ENCODE results near the gene PMS2. TPM values are rescaled to one million over a fixed set of nuclear protein-coding genes. Genes with fewer than 3 reads are reported as not detected.
"Not testable (repeated sequence)": the region's sequence is repeated elsewhere in the genome, so short reads cannot be mapped to it uniquely, and the experiment has no call there.

Gene PMS2
- 4.4 TPM for total RNA-seq

GRCh38 chr7:6008668-6009611 lies at the start of gene PMS2, which contains the start of gene AIMP2:
Gene PMS2 (minus strand): TSS chr7:6009049. CDS start chr7:6009019, 30 bp downstream.
Gene AIMP2 (plus strand): TSS chr7:6009272. CDS start chr7:6009364, 92 bp downstream.
- ATAC-seq (peak; percentile 86), DNase-seq (ENCODE audit: low spot score) (peak; percentile 99)

DNA sequence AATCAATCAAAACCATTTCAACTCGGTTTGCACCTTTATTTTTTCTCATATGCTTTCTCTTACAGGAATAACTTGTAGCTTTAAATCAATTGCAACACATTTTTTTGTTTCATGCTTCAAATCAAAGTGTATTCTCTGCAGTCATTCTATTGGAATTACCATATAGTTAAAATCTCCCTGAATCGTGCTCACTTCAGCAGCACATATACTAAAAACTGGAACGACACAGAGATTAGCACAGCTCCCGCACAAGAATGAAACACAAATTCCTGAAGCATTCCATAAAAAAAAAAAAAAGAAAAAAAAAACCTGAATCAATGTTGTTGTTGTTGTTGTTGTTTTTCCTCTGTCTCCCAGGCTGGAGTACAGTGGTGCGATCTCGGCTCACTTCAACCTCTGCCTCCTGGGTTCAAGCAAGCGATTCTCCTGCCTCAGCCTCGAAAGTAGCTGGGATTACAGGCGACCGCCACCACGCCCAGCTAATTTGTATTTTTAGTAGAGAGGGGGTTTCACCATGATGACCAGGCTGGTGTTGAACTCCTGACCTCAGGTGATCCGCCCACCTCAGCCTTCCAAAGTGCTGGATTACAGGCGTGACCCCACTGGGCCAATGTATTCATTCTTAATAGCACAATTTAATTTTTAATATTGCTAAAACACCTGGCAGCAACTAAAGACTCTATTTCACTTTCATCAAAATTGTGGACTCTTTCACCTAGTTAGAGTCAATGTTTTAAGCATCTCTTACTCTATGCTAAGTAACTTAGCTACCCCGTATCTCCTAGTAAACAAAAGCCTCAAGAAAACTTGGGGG lies 48.7 kb upstream of the PMS2 start:
- ATAC-seq: no peak
- DNase-seq (ENCODE audit: low spot score): no peak

GRCh38 chr7:6056616-6057015 lies 47.8 kb upstream of the PMS2 start:
- no peak for DNase-seq (ENCODE audit: low spot score)
- no peak for ATAC-seq

- ATAC-seq; DNase-seq (ENCODE audit: low spot score): not testable (repeated sequence)
Measured at GRCh38 chr7:6051185-6051584, 42.3 kb upstream of the PMS2 start.

DNA sequence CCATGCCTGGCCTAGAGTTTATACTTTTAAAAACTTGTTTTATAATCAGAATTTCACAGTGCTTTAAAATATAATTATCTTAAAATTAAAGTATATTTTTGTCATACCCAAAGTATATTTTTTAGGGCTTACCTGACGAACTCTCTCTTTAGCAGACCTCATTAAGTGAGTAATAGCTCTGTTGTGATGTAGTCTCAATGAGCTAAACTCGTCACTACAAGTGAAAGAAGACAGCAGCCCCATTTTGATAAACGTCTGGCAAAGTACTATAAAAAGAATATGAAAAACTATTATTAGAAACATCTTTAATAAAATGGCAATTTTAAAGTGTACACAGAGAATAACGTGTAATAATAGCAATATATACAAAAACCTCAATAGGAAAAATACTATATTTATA lies 40.9 kb upstream of the PMS2 start:
- ATAC-seq (no peak), DNase-seq (ENCODE audit: low spot score) (no peak)

DNA sequence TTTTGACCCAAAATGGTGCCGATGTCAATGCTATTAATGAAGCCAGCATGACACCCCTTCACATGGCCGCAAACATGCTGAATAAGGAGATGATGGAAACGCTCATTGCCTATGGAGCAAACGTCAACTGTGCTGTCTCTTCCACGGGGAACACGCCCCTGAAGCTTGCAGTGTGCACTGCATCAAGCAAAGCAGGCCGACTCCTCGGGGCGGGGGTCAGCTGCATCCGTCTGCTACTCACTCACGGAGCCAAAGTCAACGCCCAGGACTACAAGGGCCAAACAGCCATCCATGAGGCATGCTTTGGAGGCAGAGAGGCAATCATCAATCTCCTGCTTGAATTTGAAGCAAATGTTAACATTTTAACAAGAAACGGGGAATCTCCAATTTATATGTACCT lies 26.8 kb upstream of the PMS2 start:
- no peak for ATAC-seq
- no peak for DNase-seq (ENCODE audit: low spot score)

DNA sequence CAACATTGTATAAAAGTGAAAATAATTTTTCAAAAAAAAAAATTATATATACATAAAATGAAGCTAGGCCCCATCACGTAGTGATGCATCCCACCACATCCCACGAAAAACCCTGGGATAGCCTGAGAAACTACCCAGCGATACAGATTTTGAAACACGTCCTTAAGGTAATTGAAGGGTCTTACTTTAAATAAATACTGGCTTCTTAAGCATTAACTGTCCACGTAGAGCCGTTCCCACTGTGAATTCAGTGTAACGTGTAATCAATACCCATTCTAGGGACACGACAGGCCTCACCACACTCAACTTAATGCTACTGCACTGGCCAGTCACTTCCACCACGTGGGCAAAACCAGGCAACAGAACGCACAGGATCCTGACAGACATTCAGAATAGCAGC lies 26.3 kb upstream of the PMS2 start:
- no peak for ATAC-seq
- DNase-seq (ENCODE audit: low spot score): no peak

GRCh38 chr7:6032641-6033040 lies 23.8 kb upstream of the PMS2 start:
- ATAC-seq: no peak
- no peak for DNase-seq (ENCODE audit: low spot score)

DNA sequence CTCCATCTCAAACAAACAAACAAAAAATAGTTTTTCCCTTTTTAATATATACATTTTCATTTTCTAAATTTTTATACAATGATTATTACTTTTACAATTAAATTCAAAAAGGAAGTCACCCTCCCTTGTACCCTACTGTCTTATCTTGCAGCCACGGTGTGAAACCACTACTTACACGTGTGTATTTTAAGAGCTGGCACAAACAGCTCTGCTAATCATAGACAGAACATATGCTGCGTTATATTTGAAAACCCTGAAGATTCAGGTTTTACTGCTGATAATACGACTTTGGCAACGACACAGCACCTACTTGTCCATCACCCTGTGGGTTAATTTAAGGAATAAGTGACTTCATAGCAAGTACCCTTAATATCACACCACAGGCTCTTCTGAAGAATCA lies 23.3 kb upstream of the PMS2 start:
- DNase-seq (ENCODE audit: low spot score) (no peak), ATAC-seq (no peak)

DNA sequence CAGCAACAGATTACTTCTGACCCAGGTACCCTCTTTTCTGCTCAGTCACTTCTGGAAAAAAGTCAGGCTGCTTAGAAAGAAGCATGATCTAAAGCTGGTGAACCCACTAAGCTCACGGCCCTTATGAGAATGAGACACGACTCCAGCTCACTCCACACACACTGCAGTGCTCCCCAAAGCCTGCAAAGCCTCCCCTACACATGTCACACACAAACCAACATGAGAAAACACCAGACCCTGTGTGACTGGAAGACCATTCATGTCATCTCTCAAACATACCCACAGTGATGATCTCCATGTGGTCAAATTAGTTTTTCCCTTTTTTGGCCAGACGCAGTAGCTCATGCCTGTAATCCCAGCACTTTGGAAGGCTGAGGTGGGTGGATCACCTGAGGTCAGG lies 22.7 kb upstream of the PMS2 start:
- no peak for ATAC-seq
- DNase-seq (ENCODE audit: low spot score): no peak

GRCh38 chr7:6030988-6031387 lies 22.1 kb upstream of the PMS2 start, which contains the start of gene ANKRD61:
Gene ANKRD61 (plus strand): TSS chr7:6031376. CDS start chr7:6031376, 0 bp downstream.
- DNase-seq (ENCODE audit: low spot score): no peak
- ATAC-seq: no peak

- DNase-seq (ENCODE audit: low spot score) (no peak), ATAC-seq (no peak)
Measured at GRCh38 chr7:6028563-6028962, 19.7 kb upstream of the PMS2 start.

DNA sequence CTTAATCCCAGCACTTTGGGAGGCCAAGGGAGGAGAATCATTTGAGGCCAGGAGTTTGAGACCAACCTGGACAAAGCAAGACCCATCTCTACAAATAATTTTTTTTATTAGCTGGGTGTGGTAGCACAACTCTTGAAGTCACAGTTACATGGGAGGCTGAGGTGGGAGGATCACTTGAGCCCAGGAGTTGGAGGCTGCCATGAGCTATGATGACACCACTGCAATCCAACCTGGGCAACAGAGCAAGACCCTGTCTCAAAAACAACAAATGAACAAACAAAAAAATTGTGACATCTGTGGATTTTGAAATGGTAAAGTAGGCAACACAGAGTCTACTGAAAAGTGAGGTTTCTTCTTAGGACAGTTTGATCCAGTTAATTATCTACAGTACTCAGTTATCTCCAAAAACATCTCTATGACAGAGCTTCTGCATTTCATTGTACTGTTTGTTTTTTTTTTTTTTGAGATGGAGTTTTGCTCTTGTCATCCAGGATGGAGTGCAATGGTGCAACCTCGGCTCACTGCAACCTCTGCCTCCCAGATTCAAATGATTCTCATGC lies 19.0 kb upstream of the PMS2 start:
- DNase-seq (ENCODE audit: low spot score) (no peak), ATAC-seq (no peak)

GRCh38 chr7:6026820-6027311 lies 18.0 kb upstream of the PMS2 start:
- no peak for DNase-seq (ENCODE audit: low spot score)
- ATAC-seq: peak; percentile 28

DNA sequence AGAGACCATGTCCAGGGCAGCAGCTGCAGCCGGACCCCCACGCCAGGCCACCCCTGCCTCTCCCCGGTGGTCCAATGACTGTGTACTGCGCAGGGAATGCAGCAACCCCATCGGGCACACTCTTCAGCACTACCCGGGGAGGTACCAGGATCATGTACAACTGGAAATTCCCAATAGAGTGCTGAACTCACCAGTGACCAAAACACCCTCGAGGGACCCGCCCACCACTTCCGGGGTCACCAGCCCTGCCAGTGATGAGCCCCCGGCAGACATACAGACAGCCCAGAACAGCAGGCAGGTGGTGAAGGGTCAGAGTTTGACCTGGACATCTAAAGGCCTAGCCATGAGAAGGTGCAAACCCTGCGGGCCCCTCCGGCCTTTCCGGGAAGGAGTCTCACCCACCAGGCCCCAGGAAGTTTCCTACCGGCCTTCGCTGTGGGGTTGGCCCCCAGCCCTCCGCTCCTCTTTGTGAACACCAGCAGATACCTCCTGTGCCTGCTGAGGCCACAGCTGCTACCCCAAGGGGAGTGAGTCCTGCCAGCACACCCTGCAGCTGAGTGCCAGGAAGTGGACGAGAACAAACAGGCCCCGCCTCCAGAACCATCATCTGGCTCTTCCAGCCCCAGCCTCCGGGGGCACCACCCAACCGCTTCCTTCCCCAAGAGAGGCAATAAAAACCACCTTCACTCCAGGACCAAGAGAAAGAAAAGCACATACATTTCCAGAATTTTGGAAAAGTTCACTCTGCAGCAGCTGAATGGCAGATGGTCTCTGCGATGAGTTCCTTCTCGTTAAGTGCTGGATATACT lies 17.4 kb upstream of the PMS2 start:
- peak; percentile 49 for DNase-seq (ENCODE audit: low spot score)
- peak; percentile 85 for ATAC-seq

DNA sequence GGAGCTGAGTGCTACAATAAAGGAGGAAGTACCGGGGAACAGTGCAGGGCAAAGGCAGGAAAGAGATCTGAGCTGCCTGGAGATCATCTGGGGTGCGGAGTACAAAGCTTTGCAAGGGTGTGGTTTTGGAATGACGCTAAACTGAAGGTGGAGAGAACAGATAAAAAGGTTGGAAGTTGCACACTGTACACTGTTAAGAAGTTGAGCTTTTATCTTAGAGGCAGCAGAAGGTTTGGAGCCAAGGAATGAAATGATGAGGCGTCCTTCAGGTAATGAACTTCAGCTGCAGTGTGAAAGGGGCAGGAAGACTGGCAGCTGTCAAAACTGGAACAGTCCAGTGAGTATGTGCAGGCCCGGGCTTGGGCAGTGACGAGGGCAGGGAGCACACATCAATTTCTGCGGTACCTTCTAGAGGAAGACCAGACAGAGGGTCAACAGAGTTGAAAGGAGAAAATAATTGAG lies 15.2 kb upstream of the PMS2 start:
- DNase-seq (ENCODE audit: low spot score) (no peak), ATAC-seq (no peak)

DNA sequence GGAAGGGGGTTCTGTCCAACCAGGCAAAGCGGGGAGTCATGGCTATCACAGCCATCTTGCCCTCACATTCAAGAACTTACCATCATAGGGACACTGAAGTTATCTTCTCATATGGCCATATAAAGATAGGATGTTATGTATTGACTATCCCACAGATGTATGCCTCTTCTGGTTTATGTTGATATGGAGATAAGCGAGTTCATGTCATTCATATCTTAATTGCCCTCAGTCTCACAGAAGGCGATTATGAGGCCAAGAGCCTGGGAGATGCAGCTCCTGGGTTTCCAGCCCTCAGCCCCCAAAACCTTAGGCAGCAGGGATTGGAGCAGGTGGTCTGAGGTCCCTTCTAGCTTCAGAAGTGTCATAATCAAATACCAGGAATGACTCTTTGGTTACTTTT lies 13.9 kb upstream of the PMS2 start:
- DNase-seq (ENCODE audit: low spot score) (no peak), ATAC-seq (no peak)

DNA sequence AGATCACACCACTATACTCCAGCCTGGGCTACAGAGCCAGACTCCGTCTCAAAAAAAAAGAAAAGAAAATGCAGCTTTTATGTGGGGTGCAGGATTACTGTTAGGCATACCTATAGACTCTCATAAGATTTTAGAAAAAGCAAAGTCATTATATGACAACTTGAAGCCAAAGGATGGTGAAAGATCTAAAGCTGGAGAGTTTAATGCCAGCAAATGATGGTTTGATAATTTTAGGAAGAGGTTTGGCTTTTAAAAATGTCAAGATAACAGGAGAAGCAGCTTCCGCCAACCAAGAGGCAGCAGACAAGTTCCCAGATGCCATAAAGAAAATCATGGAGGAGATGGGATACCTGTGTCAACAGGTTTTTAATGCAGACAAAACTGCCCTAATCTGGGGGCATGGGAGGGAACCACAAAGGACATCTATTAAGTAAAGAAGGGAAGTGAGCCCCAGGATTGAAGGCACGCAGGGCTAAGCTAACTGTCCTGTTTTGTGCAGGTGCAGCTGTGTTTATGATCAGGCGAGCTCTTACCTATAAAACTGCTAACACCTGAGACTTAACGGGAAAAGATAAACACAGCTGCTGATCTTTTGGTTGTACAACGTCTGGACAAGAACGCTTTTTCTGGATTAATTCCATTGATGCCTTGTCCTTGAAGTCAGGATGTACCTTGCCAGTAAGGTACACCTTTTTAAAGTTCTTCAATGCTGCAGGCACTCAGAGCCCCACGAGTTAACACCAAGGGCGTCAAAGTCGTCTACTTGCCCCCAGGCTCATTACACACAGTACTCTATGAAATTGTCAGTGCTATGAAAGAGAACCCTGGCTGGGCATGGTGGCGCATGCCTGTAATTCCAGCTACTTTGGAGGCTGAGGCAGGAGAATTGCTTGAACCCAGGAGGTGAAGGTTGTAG lies 11.8 kb upstream of the PMS2 start:
- DNase-seq (ENCODE audit: low spot score) (no peak), ATAC-seq (no peak)

- ATAC-seq: no peak
- DNase-seq (ENCODE audit: low spot score): no peak
Measured at GRCh38 chr7:6016653-6016966, 7.8 kb upstream of the PMS2 start.
